M059J (cell line): ENCODE results near the gene STON2. TPM values are rescaled to one million over a fixed set of nuclear protein-coding genes. Genes with fewer than 3 reads are reported as not detected.
A peak's percentile ranks its signal among the peaks of the same experiment; 100 is the strongest.

Source experiments
- DNase-seq: peaks from one replicate; pipeline ENCODE4 v3.0.0-alpha.2; 2012; ENCODE audit warnings: low read depth
- total RNA-seq: library from RNA; depleted of rRNA; stranded (reverse); fragments of >200 nt; shearing (Covaris generic); gene quantifications from 2 replicates; pipeline ENCODE4 v1.2.3, GENCODE V29; 2014

The STON2 gene
- total RNA-seq, 1 experiment from 2014 or later: 1.3 TPM

DNA sequence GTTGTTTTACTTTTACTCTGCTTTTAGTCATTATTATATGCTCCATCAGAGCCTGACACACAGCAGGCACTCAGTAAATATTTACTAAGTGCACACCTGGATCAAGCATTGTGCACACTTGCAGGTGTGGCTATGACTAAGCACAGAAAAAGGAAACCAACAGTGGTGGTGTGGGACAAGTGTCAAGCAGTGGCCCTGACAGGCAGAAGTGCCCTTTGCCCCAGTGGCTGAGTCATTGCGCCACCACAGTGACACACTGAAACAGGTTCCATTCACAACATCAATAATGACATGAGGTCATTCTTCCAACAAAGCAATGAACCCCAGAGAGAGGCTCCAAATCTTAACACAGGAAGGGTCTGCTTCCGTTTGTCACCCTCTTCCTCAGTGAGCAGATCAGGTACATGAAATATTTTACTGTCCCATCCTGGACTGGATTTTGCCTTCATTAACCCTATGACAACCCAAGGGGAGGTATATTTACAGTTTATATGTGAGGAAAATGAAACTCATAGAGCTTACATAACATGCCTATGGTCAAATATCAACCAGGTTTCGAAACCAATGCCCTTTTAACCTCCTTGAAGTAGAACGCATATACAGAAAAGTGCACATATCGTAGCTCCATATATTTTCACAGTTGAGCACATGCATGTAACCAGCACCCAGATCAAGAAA lies 96.7 kb downstream of the STON2 start:
- DNase-seq: peak; percentile 7

DNA sequence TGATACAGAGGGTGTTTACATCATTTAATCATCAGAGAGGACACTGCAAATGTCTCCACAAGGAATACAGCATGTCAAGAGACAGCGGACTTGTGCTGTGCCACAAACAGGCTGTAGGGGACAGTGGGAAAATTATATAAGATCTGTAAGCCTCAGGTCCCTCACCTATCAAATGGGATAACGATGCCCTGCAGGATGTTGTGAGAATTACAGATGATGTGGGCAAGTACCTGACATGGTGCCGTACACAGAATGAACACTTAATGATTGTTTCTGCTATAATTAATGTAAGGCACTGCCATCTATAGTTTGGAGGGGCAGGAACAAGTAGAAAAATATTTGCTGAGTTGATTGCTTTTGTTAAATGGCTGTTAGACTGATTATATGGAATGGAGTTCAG lies 97.5 kb downstream of the STON2 start:
- DNase-seq: no peak

DNA sequence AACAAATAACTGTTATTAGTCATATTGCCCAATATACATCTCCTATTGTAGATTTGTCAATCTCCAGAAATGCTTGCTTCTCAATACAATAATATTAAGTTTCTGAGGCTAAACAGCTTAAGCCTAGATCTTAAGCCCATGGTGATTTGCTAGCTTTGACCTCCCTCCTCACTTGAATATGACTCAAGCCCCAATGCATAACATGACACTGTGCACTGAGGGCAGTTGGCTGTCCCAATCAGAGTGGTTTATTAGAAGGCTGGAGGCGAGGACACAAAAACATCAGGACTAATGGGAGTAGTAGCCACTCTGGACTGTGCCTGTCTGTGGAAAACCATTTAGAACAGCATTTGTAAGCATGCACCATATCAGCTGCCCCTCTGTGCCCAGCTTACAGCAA lies 98.3 kb downstream of the STON2 start:
- DNase-seq: no peak

GRCh38 chr14:81301371-81301770 lies 98.8 kb downstream of the STON2 start:
- DNase-seq: no peak

GRCh38 chr14:81298911-81299310 lies 101.2 kb downstream of the STON2 start:
- DNase-seq: no peak

- DNase-seq: no peak
Observed at GRCh38 chr14:81298122-81298521, 102.0 kb downstream of the STON2 start.

GRCh38 chr14:81295958-81296923 lies 103.9 kb downstream of the STON2 start:
- DNase-seq: no peak

- no peak for DNase-seq
Observed at GRCh38 chr14:81289516-81289915, 110.6 kb downstream of the STON2 start.

- DNase-seq: no peak
Observed at GRCh38 chr14:81286574-81287370, 113.4 kb downstream of the STON2 start.

GRCh38 chr14:81285245-81285644 lies 114.9 kb downstream of the STON2 start:
- DNase-seq: no peak

DNA sequence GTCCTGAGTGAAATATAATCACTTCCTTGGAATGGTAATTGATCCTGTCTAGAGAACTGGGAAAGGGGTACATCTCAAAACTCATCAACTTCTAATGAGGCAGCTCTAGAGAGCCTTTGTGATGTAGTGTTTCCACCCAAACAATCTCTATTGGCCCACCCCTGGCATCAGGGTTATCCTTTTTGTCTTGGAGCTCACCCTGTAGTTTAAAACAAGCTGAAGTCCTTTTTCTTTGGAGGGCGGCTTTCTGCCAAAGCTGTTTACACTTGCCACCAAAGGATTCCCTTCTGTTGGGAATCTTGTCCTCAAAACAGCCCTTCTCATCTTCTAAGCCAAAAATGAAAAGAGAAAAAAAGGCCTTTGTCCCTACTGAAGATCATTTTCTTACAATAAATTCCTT lies 118.8 kb downstream of the STON2 start:
- DNase-seq: no peak

GRCh38 chr14:81280136-81280791 lies 119.9 kb downstream of the STON2 start:
- no peak for DNase-seq

GRCh38 chr14:81277096-81277495 lies 123.0 kb downstream of the STON2 start:
- DNase-seq: no peak

DNA sequence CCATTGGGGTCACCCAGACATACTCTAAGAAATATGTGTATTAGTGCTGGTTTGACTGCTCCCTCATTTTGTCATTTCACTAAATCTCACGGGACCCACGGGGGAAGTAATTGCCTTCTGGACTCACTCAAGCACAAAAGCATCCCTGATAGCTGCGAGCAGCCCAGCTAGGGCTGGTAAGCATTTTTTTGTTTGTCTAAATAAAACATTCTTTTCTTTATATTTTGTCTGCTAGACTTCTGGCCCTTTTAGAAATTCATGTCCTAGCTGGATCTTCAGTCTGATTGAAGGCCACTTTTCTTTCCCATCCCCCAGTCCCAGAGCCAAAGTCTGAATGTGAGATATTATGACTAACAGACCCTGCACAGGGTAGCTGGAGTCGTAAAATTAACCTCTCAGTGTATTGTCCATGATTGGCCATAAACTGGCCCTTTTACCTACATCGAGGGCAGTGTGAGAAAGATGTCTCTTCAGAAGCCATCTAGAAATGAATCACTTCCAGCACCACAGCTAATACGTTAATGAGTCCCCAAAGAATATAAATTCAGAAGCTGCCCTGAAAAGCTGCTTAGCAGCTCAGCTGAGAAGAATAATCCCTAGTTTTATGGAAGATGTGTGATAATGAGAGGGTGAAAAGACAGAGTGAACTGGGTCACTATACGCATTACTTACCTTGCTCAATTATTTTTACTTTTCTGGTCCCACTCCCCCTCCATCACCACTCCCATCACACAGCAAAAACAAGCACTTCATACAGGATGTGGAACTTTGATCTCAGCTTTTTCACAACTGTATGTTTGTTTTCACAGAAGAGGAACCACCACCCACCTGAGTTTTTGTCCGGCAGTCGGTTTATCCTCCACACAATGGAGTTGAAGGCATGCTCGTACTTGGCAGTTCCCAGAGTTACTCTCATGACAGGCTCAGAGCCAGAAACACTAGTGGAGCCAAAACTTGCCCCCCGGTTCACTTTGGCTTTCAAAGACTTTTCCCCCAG lies 123.8 kb downstream of the STON2 start:
- no peak for DNase-seq

DNA sequence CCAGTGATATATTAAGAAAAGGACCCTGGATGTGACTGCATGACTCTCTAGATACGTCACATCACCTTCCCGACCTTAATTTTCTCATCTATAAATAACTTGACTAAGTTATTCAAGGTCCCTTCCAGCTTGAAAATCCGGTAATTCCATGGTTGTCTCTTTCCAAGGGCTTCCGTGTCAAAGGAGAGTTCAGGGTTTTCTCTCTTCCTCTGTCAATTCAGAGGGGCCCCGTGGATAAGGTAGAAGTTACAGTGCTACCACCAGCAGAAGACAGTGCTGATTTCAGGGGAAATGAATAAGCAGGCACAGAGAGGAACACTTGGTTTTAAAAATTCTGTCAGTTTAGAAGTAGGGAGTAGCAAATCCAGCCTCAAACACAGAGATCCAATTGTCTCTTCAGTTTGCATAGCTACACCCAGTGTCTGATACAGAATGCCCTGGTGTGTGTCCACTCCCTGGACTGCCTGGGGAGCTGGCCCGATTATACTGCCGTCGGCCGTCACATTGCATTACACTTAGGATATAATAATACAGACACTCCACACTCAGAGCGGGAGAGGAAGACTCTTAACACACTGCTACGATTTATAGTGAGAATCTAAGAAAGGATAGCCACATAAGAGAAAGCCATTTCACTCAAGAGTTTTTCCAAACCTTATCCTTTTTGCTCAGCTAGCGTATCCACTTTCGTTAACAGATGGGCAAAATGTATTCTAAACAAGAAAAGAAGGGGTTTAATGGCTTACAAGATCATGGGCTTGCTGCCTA lies 124.6 kb downstream of the STON2 start:
- no peak for DNase-seq

DNA sequence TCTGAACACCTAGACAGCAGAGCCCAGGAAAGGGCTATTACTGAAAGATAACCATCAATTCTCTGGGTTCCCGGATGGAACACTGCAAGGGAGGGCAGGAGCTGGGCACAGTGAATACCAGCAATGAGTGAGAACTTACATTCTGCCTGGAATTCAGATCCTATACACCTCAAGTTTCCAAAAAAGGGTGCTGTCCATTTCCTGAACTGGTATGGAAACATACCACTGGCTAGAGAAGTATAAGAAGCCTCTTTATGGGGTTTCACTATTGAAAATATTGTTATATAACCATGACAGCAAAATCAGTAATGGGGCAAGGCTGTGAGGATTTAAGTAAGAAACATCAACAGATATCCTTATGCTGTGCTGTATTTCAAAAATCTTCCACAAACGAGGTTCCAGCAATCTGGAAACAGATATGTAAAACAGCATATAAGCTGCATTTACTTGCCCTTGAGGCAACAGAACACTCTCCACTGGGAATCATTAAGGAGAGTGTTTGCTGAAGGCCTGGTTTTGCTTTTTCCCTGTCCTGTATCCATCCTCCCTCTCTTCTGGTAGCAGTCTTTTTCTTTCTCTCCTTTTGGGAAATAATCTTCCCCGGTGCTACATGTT lies 126.1 kb downstream of the STON2 start:
- DNase-seq: no peak

DNA sequence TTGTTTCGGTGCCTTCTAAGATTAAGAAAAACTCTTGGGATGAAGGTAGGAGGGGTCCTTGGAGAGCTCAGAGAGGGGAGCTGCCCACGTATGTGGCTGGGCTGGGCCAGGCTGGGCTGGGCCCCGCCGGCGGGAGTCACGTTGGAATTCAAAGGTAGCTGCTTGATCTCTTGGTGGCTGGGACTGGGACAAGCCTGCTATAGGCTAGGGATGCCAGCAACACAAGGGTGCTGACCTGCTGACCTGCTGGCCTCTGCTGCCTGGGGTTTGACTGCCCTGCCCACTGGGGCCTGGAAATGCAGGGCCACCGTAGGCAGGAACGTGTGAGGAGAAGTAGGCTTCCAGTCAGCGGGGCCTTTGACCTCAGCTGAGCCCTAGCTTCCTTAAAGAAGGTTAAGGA lies 126.6 kb downstream of the STON2 start:
- DNase-seq: no peak

- no peak for DNase-seq
Observed at GRCh38 chr14:81272317-81272716, 127.8 kb downstream of the STON2 start.

- no peak for DNase-seq
Observed at GRCh38 chr14:81269979-81270375, 130.1 kb downstream of the STON2 start.
